HFF-Myc (cell line): ENCODE results near the gene ABCB9.
A peak's percentile ranks its signal among the peaks of the same experiment; 100 is the strongest.
"Not testable (repeated sequence)": the region's sequence is repeated elsewhere in the genome, so short reads cannot be mapped to it uniquely, and the experiment has no call there.

Experiments
- DNase-seq: peaks from one replicate; pipeline ENCODE4 v3.0.0-alpha.2; 2011; ENCODE audit warnings: low read depth; ENCODE audit errors: extremely low read depth
- H3K4me3 ChIP-seq: replicated peaks from 2 replicates; pipeline ENCODE4 v1.5.1; 2011; ENCODE audit warnings: low read depth, mild to moderate bottlenecking, control low read depth, low read length
- TF ChIP-seq, protein P1 (sequence below): IDR thresholded peaks from 2 replicates; pipeline ENCODE4 v1.5.1; 2012; ENCODE audit warnings: mild to moderate bottlenecking, low read depth, low read length, control low read depth; ENCODE audit errors: missing control alignments

ABCB9 gene

GRCh38 chr12:122946690-122947341 is 19.4 kb downstream of the ABCB9 start:
- no peak overlapping the region for H3K4me3 ChIP-seq
- TF ChIP-seq, protein P1, sequence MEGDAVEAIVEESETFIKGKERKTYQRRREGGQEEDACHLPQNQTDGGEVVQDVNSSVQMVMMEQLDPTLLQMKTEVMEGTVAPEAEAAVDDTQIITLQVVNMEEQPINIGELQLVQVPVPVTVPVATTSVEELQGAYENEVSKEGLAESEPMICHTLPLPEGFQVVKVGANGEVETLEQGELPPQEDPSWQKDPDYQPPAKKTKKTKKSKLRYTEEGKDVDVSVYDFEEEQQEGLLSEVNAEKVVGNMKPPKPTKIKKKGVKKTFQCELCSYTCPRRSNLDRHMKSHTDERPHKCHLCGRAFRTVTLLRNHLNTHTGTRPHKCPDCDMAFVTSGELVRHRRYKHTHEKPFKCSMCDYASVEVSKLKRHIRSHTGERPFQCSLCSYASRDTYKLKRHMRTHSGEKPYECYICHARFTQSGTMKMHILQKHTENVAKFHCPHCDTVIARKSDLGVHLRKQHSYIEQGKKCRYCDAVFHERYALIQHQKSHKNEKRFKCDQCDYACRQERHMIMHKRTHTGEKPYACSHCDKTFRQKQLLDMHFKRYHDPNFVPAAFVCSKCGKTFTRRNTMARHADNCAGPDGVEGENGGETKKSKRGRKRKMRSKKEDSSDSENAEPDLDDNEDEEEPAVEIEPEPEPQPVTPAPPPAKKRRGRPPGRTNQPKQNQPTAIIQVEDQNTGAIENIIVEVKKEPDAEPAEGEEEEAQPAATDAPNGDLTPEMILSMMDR: peak; percentile 52
- peak; percentile 98 for DNase-seq

GRCh38 chr12:122944605-122945592 is 21.4 kb downstream of the ABCB9 start:
- TF ChIP-seq, protein P1: no peak
- H3K4me3 ChIP-seq: no peak overlapping the region
- DNase-seq: peak; percentile 43

DNA sequence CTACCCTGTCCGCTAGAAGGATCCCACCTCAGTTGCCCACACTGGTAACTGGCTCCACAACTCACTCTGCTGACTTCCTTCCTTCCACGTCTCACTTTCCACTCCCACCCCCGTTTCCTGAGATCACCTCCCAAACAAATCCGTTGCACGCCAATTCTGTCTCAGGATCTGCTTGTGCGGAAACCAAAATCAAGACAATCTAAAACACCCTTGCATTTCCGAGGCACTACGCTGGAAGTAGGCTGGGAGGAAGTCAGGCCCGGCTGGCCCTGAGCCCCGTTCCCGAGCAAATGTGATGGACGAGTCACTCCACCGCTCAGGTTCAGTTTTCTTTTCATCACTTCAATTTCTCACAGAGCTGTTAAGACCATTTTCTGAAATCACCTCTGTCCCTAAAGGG is 23.1 kb downstream of the ABCB9 start:
- DNase-seq: no peak
- TF ChIP-seq, protein P1: no peak
- no peak overlapping the region for H3K4me3 ChIP-seq

- no peak overlapping the region for H3K4me3 ChIP-seq
- TF ChIP-seq, protein P1: no peak
- no peak for DNase-seq
Observed at GRCh38 chr12:122942637-122943036, 23.6 kb downstream of the ABCB9 start.

- DNase-seq, H3K4me3 ChIP-seq: not testable (repeated sequence)
Observed at GRCh38 chr12:122941351-122941750, 24.9 kb downstream of the ABCB9 start.

- TF ChIP-seq, protein P1: no peak
- no peak for DNase-seq
- H3K4me3 ChIP-seq: no peak overlapping the region
Observed at GRCh38 chr12:122939125-122939524, 27.1 kb downstream of the ABCB9 start.

DNA sequence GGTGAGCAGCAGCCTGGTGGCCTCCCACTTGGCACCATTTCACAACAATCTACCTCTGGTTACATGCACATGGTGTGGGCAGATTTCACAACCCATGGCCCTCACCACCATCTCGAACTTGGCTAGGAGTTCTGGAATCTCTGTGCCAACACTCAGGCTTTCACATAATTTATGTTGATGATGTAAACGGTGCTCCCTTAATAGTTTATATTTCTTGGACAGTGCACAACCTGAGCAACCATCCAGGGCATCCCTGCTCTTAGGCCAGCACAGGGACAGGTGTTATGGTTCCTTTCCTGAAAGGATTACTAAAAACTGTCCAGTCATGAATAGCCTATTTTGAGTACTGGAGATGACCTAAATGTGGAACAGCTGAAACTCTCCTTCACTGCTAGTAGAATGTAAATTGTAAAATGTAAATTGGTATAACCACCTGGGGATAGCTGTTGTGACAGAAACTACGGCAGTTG is 28.6 kb downstream of the ABCB9 start:
- no peak for DNase-seq
- TF ChIP-seq, protein P1: no peak
- H3K4me3 ChIP-seq: no peak overlapping the region
